HG02571 (cell line): Measurements from ENCODE around the gene DCAF8.

Source experiments
- ATAC-seq: cut with Tn5 transposase; IDR thresholded peaks from one replicate; pipeline ENCODE4 v1.9.1; 2021; ENCODE audit warnings: mild to moderate bottlenecking, moderate library complexity; ENCODE audit not compliant: unreplicated experiment

DCAF8 gene

GRCh38 chr1:160264795-160265307, 2.5 kb upstream of the DCAF8 start:
- ATAC-seq = no peak

- no peak for ATAC-seq
These were observed 825 bp downstream of the DCAF8 start for GRCh38 chr1:160261556-160261892.

- no peak for ATAC-seq
These were observed 1.7 kb downstream of the DCAF8 start for GRCh38 chr1:160260406-160261382.

- no peak for ATAC-seq
These were observed 4.1 kb downstream of the DCAF8 start for GRCh38 chr1:160258177-160258798.

- ATAC-seq = no peak
These were observed 4.8 kb downstream of the DCAF8 start for GRCh38 chr1:160257411-160258015.

GRCh38 chr1:160256396-160257046, 5.8 kb downstream of the DCAF8 start:
- no peak for ATAC-seq

- no peak for ATAC-seq
These were observed 6.5 kb downstream of the DCAF8 start for GRCh38 chr1:160255781-160256300.

GRCh38 chr1:160251687-160252526, 10.4 kb downstream of the DCAF8 start:
- ATAC-seq = no peak

GRCh38 chr1:160251011-160251410, 11.3 kb downstream of the DCAF8 start:
- no peak for ATAC-seq

- no peak for ATAC-seq
These were observed 15.3 kb downstream of the DCAF8 start for GRCh38 chr1:160247053-160247452.

GRCh38 chr1:160245434-160245833, 16.9 kb downstream of the DCAF8 start:
- no peak for ATAC-seq

GRCh38 chr1:160244209-160244608, 18.1 kb downstream of the DCAF8 start:
- ATAC-seq = no peak

- ATAC-seq = no peak
These were observed 18.6 kb downstream of the DCAF8 start for GRCh38 chr1:160243767-160244166.

GRCh38 chr1:160239582-160240299, 22.6 kb downstream of the DCAF8 start:
- ATAC-seq = no peak

- no peak for ATAC-seq
These were observed 23.9 kb downstream of the DCAF8 start for GRCh38 chr1:160238408-160238807.

- no peak for ATAC-seq
These were observed 24.8 kb downstream of the DCAF8 start for GRCh38 chr1:160237558-160237957.

- no peak for ATAC-seq
These were observed 25.5 kb downstream of the DCAF8 start for GRCh38 chr1:160236806-160237205.

GRCh38 chr1:160232911-160233310, 29.4 kb downstream of the DCAF8 start:
- ATAC-seq = no peak

GRCh38 chr1:160228431-160228830, 33.9 kb downstream of the DCAF8 start:
- no peak for ATAC-seq
